HEK293 (cell line): ENCODE results near the gene TFAM.

Experiments used
- ZNF138 ChIP-seq: fragments of 450-650 bp; formaldehyde crosslinking; IDR thresholded peaks from 2 replicates; pipeline ENCODE4 v1.5.1; 2016; ENCODE audit warnings: missing biosample characterization, missing genetic modification characterization, borderline replicate concordance
- ZNF274 ChIP-seq, 2 experiments: fragments of 200-500 bp in 1 of 2; fragments of 450-650 bp in 1 of 2; sonication (Bioruptor generic) in 1 of 2; formaldehyde crosslinking in 1 of 2; IDR thresholded peaks; 2 replicates each; pipeline versions ENCODE4 v1.5.1 to v1.6.1; 2014 to 2016; ENCODE audit warnings: borderline replicate concordance in 1 of 2, inconsistent platforms in 1 of 2, low read length in 1 of 2, missing biosample characterization in 1 of 2, missing genetic modification characterization in 1 of 2
- ZNF324 ChIP-seq: fragments of 450-650 bp; formaldehyde crosslinking; IDR thresholded peaks from 2 replicates; pipeline ENCODE4 v1.5.1; 2016; ENCODE audit warnings: missing biosample characterization, missing genetic modification characterization
- TF ChIP-seq, protein P1 (sequence below): fragments of 450-650 bp; formaldehyde crosslinking; IDR thresholded peaks from 2 replicates; pipeline ENCODE4 v1.5.1; 2016; ENCODE audit warnings: missing biosample characterization, missing genetic modification characterization

DNA sequence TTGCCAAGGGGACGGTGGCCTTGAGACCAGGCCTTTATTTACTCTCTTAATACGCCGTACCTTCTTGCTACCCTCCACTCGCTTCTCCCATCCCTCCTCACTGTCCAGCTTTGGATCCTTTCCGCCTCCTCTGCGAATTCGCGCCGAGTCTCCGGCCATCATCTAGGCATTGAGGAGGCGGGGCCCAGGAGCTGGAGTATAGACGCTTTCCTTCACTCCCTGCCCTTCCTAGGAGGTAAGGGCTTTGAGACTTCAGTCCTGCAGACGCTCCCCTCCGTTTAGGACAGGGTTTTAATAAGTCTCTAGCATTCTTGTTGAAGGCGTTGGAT, 538 bp downstream of the TFAM start:
- TF ChIP-seq, protein P1, sequence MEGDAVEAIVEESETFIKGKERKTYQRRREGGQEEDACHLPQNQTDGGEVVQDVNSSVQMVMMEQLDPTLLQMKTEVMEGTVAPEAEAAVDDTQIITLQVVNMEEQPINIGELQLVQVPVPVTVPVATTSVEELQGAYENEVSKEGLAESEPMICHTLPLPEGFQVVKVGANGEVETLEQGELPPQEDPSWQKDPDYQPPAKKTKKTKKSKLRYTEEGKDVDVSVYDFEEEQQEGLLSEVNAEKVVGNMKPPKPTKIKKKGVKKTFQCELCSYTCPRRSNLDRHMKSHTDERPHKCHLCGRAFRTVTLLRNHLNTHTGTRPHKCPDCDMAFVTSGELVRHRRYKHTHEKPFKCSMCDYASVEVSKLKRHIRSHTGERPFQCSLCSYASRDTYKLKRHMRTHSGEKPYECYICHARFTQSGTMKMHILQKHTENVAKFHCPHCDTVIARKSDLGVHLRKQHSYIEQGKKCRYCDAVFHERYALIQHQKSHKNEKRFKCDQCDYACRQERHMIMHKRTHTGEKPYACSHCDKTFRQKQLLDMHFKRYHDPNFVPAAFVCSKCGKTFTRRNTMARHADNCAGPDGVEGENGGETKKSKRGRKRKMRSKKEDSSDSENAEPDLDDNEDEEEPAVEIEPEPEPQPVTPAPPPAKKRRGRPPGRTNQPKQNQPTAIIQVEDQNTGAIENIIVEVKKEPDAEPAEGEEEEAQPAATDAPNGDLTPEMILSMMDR (tag by site-specific recombination): no peak
- TF ChIP-seq ZNF324 (tag by site-specific recombination): no peak
- no peak for TF ChIP-seq ZNF274 (IDR thresholded peaks at IDR 0.05; ENCODE audit: low read length)
- TF ChIP-seq ZNF274 (tag by site-specific recombination; IDR thresholded peaks at IDR 0.05; ENCODE audit: borderline replicate concordance): no peak
- TF ChIP-seq ZNF138: no peak
